Measurements from ENCODE around the gene EXOC3L4.

EXOC3L4 gene

DNA sequence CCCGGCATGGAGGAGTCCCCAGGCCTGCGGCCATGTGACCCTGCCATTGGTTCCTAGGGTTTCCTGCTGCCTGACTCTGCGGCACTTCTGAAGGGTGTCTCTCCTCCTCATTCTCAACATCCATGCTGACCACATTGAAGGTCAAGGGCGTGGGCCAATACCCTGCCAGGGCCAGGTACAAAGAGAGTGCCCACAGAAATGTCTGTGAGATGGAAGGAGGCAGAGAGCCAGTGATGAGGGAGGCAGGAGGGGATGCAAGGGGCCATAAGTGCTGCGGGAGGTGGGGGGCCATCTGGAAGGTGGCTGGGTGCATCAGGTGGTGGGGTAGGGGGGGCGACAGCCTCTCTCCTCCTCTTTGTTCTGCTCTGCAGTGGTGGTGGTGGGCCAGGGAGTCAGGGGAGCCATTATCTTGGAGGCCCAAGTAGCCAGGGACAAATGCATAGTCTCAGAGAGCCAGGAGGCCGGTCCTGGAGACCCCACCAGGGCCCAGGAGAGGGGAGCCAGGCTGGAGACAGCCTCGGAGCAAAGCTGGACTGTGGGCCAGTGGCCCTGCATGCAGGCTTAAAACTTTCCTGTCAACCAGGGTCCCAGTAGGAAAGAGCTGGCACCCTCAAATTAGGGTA, 24.2 kb upstream of the EXOC3L4 start:
- 83 to 85% methylated on average over 8 of the region's 8 CpGs for WGBS, 2 experiments
- Histone ChIP-seq H3K4me1 (ENCODE audit: control insufficient read depth, insufficient read depth, low read length) (peaks cover 17% of the 10 kb centered on the region), H3K36me3 (ENCODE audit: control insufficient read depth, insufficient read depth, low read length) (no peaks in the 10 kb centered on the region)

DNA sequence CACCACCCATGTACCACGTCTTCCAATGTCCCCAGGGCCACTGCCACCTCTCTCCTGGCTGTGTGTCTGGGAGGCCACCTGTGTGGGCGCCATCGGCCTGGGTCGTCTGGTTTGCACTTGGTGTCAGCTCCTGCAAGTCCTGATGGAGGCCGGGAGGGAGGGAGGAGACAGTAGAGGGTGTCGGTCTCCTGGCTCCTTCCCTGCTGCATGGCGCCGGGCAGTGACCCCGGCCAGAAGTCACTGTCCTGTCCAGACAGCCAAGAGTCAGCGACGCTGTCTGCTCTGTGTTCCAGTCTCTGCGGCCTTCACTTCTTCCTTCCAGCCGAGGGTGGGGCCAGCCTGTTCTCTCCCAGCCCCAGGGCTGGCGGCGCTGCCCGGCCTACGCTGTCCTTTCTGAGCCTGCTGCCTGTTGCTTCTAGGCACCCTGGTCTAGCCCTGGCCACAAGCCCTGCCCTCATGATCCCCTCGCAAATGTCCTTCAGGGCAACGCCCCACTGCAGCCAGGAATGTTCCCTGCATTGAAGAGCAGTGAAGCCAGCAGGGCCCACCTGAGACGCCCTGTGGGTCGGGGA, 23.5 kb upstream of the EXOC3L4 start:
- Histone ChIP-seq H3K27me3 (ENCODE audit: control insufficient read depth, insufficient read depth, low read length, poor library complexity, severe bottlenecking) (peaks cover 8% of the 10 kb centered on the region), H3K9me3 (ENCODE audit: control insufficient read depth, low read length) (no peaks in the 10 kb centered on the region), H3K4me1 (ENCODE audit: control insufficient read depth, insufficient read depth, low read length) (peaks cover 17% of the 10 kb centered on the region), H3K27ac (ENCODE audit: insufficient read depth, low read depth, low read length, poor library complexity, severe bottlenecking) (no peak overlapping the region), H3K36me3 (ENCODE audit: control insufficient read depth, insufficient read depth, low read length) (no peaks in the 10 kb centered on the region), H3K4me3 (ENCODE audit: insufficient read depth, low read depth, low read length) (no peak overlapping the region)
- WGBS, 2 experiments: 89 to 90% methylated on average over 21 of the region's 21 CpGs

More for the DNA sequence above, 24.2 kb upstream of the EXOC3L4 start:
- H3K9me3 ChIP-seq (ENCODE audit: control insufficient read depth, low read length): no peaks in the 10 kb centered on the region
- H3K4me3 ChIP-seq (ENCODE audit: insufficient read depth, low read depth, low read length): no peak overlapping the region
- peaks cover 7% of the 10 kb centered on the region for H3K27me3 ChIP-seq (ENCODE audit: control insufficient read depth, insufficient read depth, low read length, poor library complexity, severe bottlenecking)
- no peak overlapping the region for H3K27ac ChIP-seq (ENCODE audit: insufficient read depth, low read depth, low read length, poor library complexity, severe bottlenecking)

DNA sequence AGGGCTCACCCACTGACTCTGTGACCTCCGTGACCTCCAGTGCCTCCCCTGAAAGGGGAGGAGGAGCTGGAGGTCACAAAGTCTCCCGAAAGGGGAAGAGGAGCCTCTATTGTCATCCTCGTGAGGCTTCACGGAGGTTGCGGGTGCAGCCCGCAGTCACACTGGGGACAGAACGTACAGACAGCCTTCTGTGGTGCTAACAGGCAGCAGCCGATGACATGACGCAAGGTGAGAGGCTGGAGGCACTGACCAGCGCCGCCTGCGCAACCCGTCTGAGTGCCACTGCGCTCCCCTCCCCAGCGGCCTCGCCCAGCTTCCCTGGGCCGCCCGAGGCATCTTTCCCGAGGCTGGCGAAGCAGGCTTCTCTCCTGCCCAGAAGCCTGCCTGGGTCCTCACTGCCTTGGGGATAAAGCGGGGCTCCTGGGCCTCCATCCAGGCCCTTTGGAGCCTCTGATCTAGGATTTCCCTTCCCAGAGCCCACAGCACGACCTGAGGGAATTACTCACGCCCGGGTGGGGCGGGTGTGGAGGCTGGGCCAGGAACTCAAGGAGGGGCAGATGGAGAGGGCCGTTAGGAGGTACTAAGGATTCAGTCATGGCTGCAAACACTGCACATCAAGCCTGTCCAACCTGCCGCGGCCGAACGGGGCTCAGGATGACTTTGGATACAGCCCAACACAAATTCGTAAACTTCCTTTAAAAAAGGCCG, 22.8 kb upstream of the EXOC3L4 start:
- Histone ChIP-seq H3K9me3 (ENCODE audit: control insufficient read depth, low read length) (no peaks in the 10 kb centered on the region), H3K36me3 (ENCODE audit: control insufficient read depth, insufficient read depth, low read length) (no peaks in the 10 kb centered on the region), H3K4me3 (ENCODE audit: insufficient read depth, low read depth, low read length) (no peak overlapping the region), H3K4me1 (ENCODE audit: control insufficient read depth, insufficient read depth, low read length) (peaks cover 17% of the 10 kb centered on the region), H3K27ac (ENCODE audit: insufficient read depth, low read depth, low read length, poor library complexity, severe bottlenecking) (no peak overlapping the region), H3K27me3 (ENCODE audit: control insufficient read depth, insufficient read depth, low read length, poor library complexity, severe bottlenecking) (peaks cover 11% of the 10 kb centered on the region)
- 84 to 87% methylated on average over 32 of the region's 32 CpGs for WGBS, 2 experiments

DNA sequence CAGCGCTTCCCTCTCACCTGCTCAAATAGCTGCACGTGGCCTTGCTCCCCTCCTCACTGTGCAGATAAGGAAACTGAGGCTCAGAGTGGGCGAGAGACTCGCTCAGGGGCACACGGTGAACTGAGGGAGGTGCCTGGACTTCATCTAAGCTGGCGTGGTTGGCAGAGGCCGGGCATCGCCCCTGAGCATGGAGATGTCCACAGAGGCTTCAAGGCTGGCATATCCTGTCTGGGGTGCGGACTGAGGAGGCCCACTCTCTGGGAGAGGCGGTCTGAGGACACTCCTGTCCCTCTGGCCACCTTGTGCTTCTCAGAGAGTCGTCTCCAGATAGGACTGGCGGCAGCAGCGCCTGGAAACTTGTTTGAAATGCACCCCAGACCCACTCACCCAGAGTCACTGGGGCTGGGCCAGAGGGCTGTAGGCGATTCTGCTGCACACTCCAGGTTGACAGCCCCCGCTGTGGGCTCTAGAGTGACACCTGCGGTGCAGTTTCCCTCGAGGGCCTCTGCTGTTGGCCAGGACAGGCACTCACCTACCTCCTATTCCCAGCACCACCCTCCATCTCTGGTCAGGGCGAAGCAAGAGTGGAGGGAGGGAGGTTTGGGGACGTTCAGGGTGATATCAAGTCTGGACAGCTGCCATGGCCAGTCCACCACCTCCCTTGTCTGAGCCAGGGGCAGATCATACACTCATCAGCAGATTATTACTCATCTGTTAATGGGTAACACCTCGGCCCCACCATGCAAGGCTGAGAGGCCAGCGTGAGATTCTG, 21.7 kb upstream of the EXOC3L4 start:
- Histone ChIP-seq H3K4me1 (ENCODE audit: control insufficient read depth, insufficient read depth, low read length) (peaks cover 17% of the 10 kb centered on the region), H3K9me3 (ENCODE audit: control insufficient read depth, low read length) (no peaks in the 10 kb centered on the region), H3K27me3 (ENCODE audit: control insufficient read depth, insufficient read depth, low read length, poor library complexity, severe bottlenecking) (peaks cover 11% of the 10 kb centered on the region), H3K27ac (ENCODE audit: insufficient read depth, low read depth, low read length, poor library complexity, severe bottlenecking) (no peak overlapping the region), H3K4me3 (ENCODE audit: insufficient read depth, low read depth, low read length) (no peak overlapping the region), H3K36me3 (ENCODE audit: control insufficient read depth, insufficient read depth, low read length) (no peaks in the 10 kb centered on the region)
- WGBS, 2 experiments: 81 to 85% methylated on average over 21 of the region's 21 CpGs

DNA sequence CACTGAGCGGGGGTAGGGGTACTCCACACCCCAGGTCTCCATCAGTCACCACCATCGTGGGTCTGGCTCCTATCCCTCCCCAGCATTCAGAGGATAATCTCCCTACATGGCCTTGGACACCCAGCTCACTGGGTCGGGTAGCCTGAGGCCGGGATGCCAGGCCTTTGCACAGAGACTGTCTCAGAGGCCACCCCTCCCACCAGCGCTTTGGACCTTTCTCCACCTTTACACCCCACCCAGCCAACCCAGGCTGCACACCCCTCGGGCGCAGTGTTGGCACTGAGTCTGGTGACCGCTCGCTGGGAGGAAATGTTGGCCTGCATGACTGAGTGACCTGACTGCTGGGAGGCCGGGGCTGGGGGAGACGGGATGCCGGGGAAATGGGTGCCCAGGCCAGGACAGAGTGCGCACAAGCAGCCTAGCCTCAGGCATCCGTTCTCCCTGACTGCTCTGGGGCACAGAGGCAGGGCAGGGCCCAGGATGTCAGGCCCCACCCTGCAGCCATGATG, 21.1 kb upstream of the EXOC3L4 start:
- 94% methylated on average over 14 of the region's 14 CpGs for WGBS, 2 experiments
- peaks cover 11% of the 10 kb centered on the region for H3K27me3 ChIP-seq (ENCODE audit: control insufficient read depth, insufficient read depth, low read length, poor library complexity, severe bottlenecking)
- no peaks in the 10 kb centered on the region for H3K9me3 ChIP-seq (ENCODE audit: control insufficient read depth, low read length)
- H3K4me3 ChIP-seq (ENCODE audit: insufficient read depth, low read depth, low read length): no peak overlapping the region
- H3K4me1 ChIP-seq (ENCODE audit: control insufficient read depth, insufficient read depth, low read length): peaks cover 17% of the 10 kb centered on the region
- no peaks in the 10 kb centered on the region for H3K36me3 ChIP-seq (ENCODE audit: control insufficient read depth, insufficient read depth, low read length)
- H3K27ac ChIP-seq (ENCODE audit: insufficient read depth, low read depth, low read length, poor library complexity, severe bottlenecking): no peak overlapping the region

DNA sequence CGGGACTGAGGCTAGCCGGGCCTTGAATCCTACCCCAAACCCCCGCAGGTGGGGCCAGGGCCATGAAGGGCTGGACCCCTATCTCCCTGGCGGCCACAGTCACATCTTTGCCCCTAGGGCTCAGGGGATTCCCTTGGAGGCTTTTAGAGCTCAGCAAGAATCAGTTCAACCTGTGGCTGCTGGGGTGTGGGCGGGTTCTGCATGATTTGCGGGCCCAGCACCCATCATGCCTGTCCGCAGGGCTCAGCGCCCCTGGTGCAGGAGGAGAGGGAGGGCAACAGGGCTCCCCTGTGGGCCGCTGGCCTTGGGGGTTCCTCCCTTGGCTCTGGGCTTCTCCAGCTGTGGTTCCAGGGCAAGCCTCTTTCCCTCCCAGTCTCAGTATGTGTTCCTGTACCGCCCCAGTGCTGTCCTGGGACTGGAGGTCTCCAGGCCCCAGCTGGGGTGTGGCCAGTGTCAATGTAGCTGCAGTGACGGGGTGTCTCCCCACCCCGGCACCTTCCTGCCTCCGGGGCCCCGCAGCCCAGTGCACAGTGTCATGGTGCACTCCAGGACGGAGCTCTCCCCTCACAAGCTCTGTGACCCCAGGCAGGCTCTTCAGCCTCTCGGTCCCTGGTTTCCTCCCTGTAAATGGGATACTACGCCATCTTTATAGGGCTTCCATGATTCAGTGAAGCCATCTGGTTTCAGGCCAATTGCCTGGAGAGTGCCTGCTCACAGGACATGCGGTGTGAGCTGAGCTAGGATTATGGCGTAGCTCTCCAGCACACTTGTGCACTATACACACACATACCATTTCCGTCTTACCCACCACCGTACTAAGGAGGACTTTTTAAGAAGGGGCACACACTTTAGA, 20.4 kb upstream of the EXOC3L4 start:
- peaks cover 11% of the 10 kb centered on the region for H3K27me3 ChIP-seq (ENCODE audit: control insufficient read depth, insufficient read depth, low read length, poor library complexity, severe bottlenecking)
- no peaks in the 10 kb centered on the region for H3K9me3 ChIP-seq (ENCODE audit: control insufficient read depth, low read length)
- H3K27ac ChIP-seq (ENCODE audit: insufficient read depth, low read depth, low read length, poor library complexity, severe bottlenecking): no peak overlapping the region
- H3K36me3 ChIP-seq (ENCODE audit: control insufficient read depth, insufficient read depth, low read length): no peaks in the 10 kb centered on the region
- 83 to 86% methylated on average over 21 of the region's 21 CpGs for WGBS, 2 experiments
- H3K4me1 ChIP-seq (ENCODE audit: control insufficient read depth, insufficient read depth, low read length): peaks cover 17% of the 10 kb centered on the region
- no peak overlapping the region for H3K4me3 ChIP-seq (ENCODE audit: insufficient read depth, low read depth, low read length)

DNA sequence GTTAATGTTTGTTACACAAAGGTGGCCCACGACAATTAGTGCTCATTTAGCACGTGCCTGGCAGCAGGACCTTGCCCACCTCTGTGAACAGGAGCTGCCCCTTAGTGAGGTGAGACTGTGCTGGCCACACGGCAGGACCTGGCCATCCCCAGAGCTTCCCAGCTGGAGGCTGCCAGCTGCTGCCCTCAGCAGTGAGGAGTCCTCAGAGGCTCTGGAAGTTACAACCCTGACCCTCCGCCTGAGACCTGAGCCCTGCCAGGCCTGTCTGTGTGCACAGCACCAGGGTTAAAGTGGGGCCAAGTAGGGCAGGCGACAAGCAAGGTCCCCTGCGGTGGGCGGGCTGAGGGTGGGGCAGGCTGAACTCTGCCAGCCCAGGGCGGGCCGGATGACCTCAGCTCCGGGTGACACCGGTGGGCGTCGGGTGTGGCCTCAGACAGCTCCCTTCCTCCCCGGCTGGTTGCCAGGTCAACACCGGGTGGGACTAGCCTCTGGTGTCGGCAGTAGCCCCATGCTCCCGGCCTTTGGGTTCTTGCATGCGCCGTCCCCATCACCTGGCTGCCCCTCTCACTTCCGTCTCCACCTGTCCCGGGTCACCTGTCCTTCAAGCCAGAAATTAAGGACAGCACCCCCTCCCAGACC, 19.7 kb upstream of the EXOC3L4 start:
- Histone ChIP-seq H3K27ac (ENCODE audit: insufficient read depth, low read depth, low read length, poor library complexity, severe bottlenecking) (no peak overlapping the region), H3K4me3 (ENCODE audit: insufficient read depth, low read depth, low read length) (peak overlapping the region; percentile 27), H3K36me3 (ENCODE audit: control insufficient read depth, insufficient read depth, low read length) (no peaks in the 10 kb centered on the region), H3K4me1 (ENCODE audit: control insufficient read depth, insufficient read depth, low read length) (peaks cover 17% of the 10 kb centered on the region), H3K9me3 (ENCODE audit: control insufficient read depth, low read length) (no peaks in the 10 kb centered on the region), H3K27me3 (ENCODE audit: control insufficient read depth, insufficient read depth, low read length, poor library complexity, severe bottlenecking) (peaks cover 11% of the 10 kb centered on the region)
- WGBS, 2 experiments: 51 to 52% methylated on average over 21 of the region's 21 CpGs

DNA sequence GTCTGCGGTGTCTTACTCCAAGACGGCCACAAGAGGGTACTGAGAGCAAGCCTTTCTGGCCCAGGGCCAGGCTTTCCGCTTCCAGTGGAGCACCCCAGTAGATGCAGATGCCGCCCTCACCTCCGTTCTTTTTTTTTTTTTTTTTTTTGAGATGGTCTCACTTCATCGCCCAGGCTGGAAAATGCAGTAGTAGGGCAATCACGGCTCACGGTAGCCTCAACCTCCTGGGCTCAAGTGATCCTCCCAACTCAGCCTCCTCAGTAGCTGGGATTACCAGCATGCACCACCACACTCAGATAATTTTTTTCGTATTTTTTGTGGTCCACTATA, 16.1 kb upstream of the EXOC3L4 start:
- Histone ChIP-seq H3K36me3 (ENCODE audit: control insufficient read depth, insufficient read depth, low read length) (no peaks in the 10 kb centered on the region), H3K27me3 (ENCODE audit: control insufficient read depth, insufficient read depth, low read length, poor library complexity, severe bottlenecking) (peaks cover 37% of the 10 kb centered on the region), H3K9me3 (ENCODE audit: control insufficient read depth, low read length) (no peaks in the 10 kb centered on the region), H3K4me3 (ENCODE audit: insufficient read depth, low read depth, low read length) (no peak overlapping the region), H3K4me1 (ENCODE audit: control insufficient read depth, insufficient read depth, low read length) (peaks cover 5% of the 10 kb centered on the region), H3K27ac (ENCODE audit: insufficient read depth, low read depth, low read length, poor library complexity, severe bottlenecking) (no peak overlapping the region)
- WGBS, 2 experiments: 13 to 14% methylated on average over 9 of the region's 9 CpGs

DNA sequence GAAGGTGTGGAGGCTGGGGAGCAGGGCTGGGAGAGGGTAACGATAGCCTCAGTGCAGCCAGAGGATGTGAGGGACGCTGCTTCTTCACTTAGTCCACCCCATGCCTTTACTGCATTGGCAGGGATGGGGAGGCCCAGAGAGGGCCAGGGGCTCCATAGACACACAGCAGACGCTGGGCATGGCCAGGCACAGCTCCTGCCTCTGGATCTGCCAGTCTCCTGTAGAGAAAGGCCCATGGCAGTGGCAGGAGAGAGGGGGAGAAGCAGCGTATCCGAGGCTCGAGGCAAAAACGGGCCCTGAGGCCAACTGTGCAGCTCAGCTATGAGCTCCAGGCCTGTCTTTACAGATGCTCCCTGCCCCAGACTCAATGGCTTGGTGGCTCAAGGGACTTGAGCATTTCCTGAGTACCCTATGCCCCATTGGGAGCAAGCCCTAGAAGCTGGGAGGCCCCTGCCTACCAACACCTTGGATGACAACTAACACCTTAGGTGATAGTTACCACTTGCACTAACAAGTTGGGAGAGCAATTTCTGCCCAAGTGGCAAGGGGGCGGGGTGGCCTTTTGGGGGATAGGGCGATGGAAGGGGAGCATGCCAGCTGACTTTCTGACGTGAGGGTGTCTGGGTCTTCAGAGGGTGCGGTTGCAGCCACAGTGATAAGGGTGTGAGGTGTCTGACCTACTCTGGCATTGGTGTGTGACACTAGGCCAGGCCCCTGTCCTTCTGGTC, 15.5 kb upstream of the EXOC3L4 start:
- Histone ChIP-seq H3K27me3 (ENCODE audit: control insufficient read depth, insufficient read depth, low read length, poor library complexity, severe bottlenecking) (peaks cover 43% of the 10 kb centered on the region), H3K9me3 (ENCODE audit: control insufficient read depth, low read length) (no peaks in the 10 kb centered on the region), H3K4me1 (ENCODE audit: control insufficient read depth, insufficient read depth, low read length) (peaks cover 5% of the 10 kb centered on the region), H3K36me3 (ENCODE audit: control insufficient read depth, insufficient read depth, low read length) (no peaks in the 10 kb centered on the region), H3K27ac (ENCODE audit: insufficient read depth, low read depth, low read length, poor library complexity, severe bottlenecking) (no peak overlapping the region), H3K4me3 (ENCODE audit: insufficient read depth, low read depth, low read length) (no peak overlapping the region)
- WGBS, 2 experiments: 89% methylated on average over 11 of the region's 11 CpGs
